Measurements from ENCODE around the gene BPIFA3. TPM values are rescaled to one million over a fixed set of nuclear protein-coding genes. Genes with fewer than 3 reads are reported as not detected.

BPIFA3 gene
- total and polyA plus RNA-seq, 4 experiments from 2014 or later, result not detected

DNA sequence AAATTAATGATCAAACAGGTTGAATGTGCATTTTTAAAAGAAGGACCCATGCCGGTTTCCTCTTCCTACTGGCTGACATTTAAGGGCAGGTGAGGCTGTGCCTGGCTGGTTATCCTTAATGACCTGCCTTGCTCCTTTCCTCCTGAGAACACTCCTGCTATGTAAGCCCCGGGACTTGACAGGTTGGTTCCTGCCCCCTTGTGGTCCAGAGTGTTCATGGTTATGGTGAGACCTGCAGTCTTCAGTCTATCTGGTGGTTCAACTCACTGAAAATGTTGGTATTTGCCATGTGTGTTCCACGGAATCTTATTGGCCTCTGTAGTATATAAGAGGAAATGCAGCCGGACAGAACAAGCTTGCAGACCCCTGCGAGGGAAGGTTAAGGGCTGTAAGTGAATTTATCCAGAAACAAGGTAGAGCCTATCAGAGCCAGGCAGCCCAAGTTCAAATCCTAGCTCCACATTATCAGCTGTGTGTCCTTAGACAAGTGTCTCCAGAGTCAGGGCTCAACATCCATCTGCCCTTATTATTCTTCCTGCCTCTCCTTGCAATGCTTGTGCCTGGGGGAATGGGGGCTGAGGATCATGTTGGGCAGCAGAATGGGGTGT lies 5.2 kb upstream of the BPIFA3 start:
- ChIA-PET POLR2A (ENCODE audit: partially characterized antibody) (no interaction called here), CTCF (ENCODE audit: partially characterized antibody) (interaction anchor here (1.3 to 1.6 kb wide), 2 partner anchors 9 to 311 kb away, joined by 4 to 5 read pairs; no protein-coding TSS in a partner anchor)
- intact Hi-C loops (cut with micrococcal nuclease), result loop anchor here (5.0 kb wide), 1 partner anchor 310 kb away; no protein-coding TSS in a partner anchor
- no peak overlapping the region for H3K4me3 ChIP-seq (ENCODE audit: low read length in 2 of 2)
- H3K4me1 Mint-ChIP-seq, result peaks cover 0 to 4% (median 2%) of the 10 kb centered on the region in 4 donors
- H3K36me3 Mint-ChIP-seq, result no peaks in the 10 kb centered on the region
- no peaks in the 10 kb centered on the region for H3K9me3 ChIP-seq (ENCODE audit: control insufficient read depth in 1 of 2, low read length in 2 of 2)
- no peaks in the 10 kb centered on the region for H3K27me3 ChIP-seq (ENCODE audit: insufficient read depth, low read length)
- H3K27ac ChIP-seq (ENCODE audit: low read depth, low read length), result no peak overlapping the region
- H3K27ac Mint-ChIP-seq, result no peak overlapping the region
- peak in 2 of 5 donors; percentile 8 to 15 for DNase-seq
- H3K27me3 Mint-ChIP-seq, result peaks cover 26 to 57% of the 10 kb centered on the region in 2 donors
- H3K4me3 Mint-ChIP-seq, result no peak overlapping the region
- H3K36me3 ChIP-seq (ENCODE audit: insufficient read depth, low read length), result no peaks in the 10 kb centered on the region
- no peaks in the 10 kb centered on the region for H3K4me1 ChIP-seq (ENCODE audit: insufficient read depth, low read length)
- peaks cover 0 to 7% (median 3%) of the 10 kb centered on the region in 8 donors for H3K9me3 Mint-ChIP-seq

GRCh38 chr20:33224399-33224798 lies 7.2 kb downstream of the BPIFA3 start:
- CTCF ChIA-PET (ENCODE audit: partially characterized antibody), result no interaction called here
- H3K4me1 ChIP-seq (ENCODE audit: insufficient read depth, low read length), result no peaks in the 10 kb centered on the region
- DNase-seq, result no peak

DNA sequence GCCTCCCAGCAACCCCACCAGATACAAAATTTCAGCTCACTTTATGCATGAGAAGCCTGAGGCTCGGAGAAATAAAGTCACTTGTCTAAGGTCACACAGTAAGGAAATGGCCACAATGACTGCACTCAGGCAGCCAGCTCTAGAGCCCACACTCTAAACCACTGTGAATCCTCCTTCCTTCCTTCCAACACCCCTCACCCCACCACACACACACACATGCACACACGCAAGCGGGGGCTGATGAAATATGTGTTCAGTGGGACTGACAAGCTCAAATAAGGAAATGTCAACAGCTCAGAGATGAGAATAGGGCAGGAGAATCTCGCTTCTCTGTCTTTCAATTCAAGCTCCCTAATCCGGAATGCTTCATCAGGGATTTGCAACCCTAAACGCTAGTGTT lies 12.7 kb downstream of the BPIFA3 start:
- H3K4me1 Mint-ChIP-seq, result no peaks in the 10 kb centered on the region
- no peak overlapping the region for H3K4me3 Mint-ChIP-seq
- Histone ChIP-seq H3K9me3 (ENCODE audit: control insufficient read depth in 1 of 2, low read length in 2 of 2) (no peaks in the 10 kb centered on the region), H3K4me1 (ENCODE audit: insufficient read depth, low read length) (no peaks in the 10 kb centered on the region), H3K36me3 (ENCODE audit: insufficient read depth, low read length) (no peaks in the 10 kb centered on the region), H3K27ac (ENCODE audit: low read depth, low read length) (no peak overlapping the region), H3K4me3 (ENCODE audit: low read length in 2 of 2) (no peak overlapping the region), H3K27me3 (ENCODE audit: insufficient read depth, low read length) (no peaks in the 10 kb centered on the region)
- intact Hi-C loops (cut with micrococcal nuclease), result no loop called here
- H3K27me3 Mint-ChIP-seq, result peaks cover 14 to 30% of the 10 kb centered on the region in 2 donors
- no peak overlapping the region for H3K27ac Mint-ChIP-seq
- ChIA-PET POLR2A (ENCODE audit: partially characterized antibody) (no interaction called here), CTCF (ENCODE audit: partially characterized antibody) (no interaction called here)
- no peaks in the 10 kb centered on the region for H3K36me3 Mint-ChIP-seq
- no peak for DNase-seq
- peaks cover 0 to 2% (median 0%) of the 10 kb centered on the region in 8 donors for H3K9me3 Mint-ChIP-seq

More at GRCh38 chr20:33224399-33224798, 7.2 kb downstream of the BPIFA3 start:
- Mint-ChIP-seq H3K4me1 (no peaks in the 10 kb centered on the region), H3K9me3 (peaks cover 0 to 3% (median 0%) of the 10 kb centered on the region in 8 donors), H3K36me3 (no peaks in the 10 kb centered on the region), H3K27me3 (peaks cover 20 to 22% of the 10 kb centered on the region in 2 donors), H3K4me3 (no peak overlapping the region), H3K27ac (no peak overlapping the region)
- no peak overlapping the region for H3K4me3 ChIP-seq (ENCODE audit: low read length in 2 of 2)
- no peaks in the 10 kb centered on the region for H3K36me3 ChIP-seq (ENCODE audit: insufficient read depth, low read length)
- no peaks in the 10 kb centered on the region for H3K9me3 ChIP-seq (ENCODE audit: control insufficient read depth in 1 of 2, low read length in 2 of 2)
- intact Hi-C loops (cut with micrococcal nuclease), result no loop called here
- H3K27ac ChIP-seq (ENCODE audit: low read depth, low read length), result no peak overlapping the region
- no peaks in the 10 kb centered on the region for H3K27me3 ChIP-seq (ENCODE audit: insufficient read depth, low read length)
- POLR2A ChIA-PET (ENCODE audit: partially characterized antibody), result no interaction called here

GRCh38 chr20:33231237-33231636 lies 14.1 kb downstream of the BPIFA3 start:
- no peaks in the 10 kb centered on the region for H3K36me3 Mint-ChIP-seq
- H3K27ac Mint-ChIP-seq, result no peak overlapping the region
- CTCF ChIA-PET (ENCODE audit: partially characterized antibody), result interaction anchor here (0.9 kb wide), 1 partner anchor 287 kb away, joined by 3 read pairs; no protein-coding TSS in a partner anchor
- Histone ChIP-seq H3K36me3 (ENCODE audit: insufficient read depth, low read length) (no peaks in the 10 kb centered on the region), H3K27ac (ENCODE audit: low read depth, low read length) (no peak overlapping the region), H3K4me3 (ENCODE audit: low read length in 2 of 2) (no peak overlapping the region), H3K4me1 (ENCODE audit: insufficient read depth, low read length) (no peaks in the 10 kb centered on the region), H3K9me3 (ENCODE audit: control insufficient read depth in 1 of 2, low read length in 2 of 2) (no peaks in the 10 kb centered on the region), H3K27me3 (ENCODE audit: insufficient read depth, low read length) (no peaks in the 10 kb centered on the region)
- H3K4me1 Mint-ChIP-seq, result no peaks in the 10 kb centered on the region
- no peak for DNase-seq
- H3K9me3 Mint-ChIP-seq, result no peaks in the 10 kb centered on the region
- H3K27me3 Mint-ChIP-seq, result peaks cover 5 to 22% of the 10 kb centered on the region in 2 donors
- intact Hi-C loops (cut with micrococcal nuclease), result no loop called here
- no peak overlapping the region for H3K4me3 Mint-ChIP-seq
- POLR2A ChIA-PET (ENCODE audit: partially characterized antibody), result no interaction called here

DNA sequence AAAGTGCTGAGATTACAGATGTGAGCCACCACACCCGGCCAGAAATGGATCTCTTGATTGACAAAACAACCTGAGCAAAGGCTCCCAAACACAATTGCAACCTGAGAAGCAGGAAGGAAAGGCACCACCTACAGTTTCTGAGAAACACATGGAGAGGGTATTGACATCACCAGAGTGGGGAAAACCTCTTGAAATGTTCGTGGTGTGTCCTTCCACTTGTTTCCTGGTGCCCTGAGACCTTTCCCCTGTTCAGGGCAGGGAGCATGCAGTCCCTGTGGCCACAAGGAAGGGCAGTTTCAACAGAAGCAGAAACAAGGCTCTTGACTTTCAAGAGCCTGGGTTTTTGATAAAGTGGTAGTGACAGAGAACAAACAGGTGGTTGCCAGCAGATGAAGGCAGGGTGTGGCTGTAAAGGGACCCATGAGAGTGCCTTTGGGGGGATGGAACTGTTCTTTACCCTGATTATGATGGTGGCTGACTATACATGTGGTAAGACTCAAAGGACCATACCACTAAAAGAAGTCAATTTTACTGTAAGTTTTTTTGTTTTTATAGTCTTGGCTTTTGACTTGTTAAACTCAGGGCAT lies 15.4 kb downstream of the BPIFA3 start:
- no peaks in the 10 kb centered on the region for H3K9me3 Mint-ChIP-seq
- no peak overlapping the region for H3K4me3 Mint-ChIP-seq
- Histone ChIP-seq H3K27ac (ENCODE audit: low read depth, low read length) (no peak overlapping the region), H3K36me3 (ENCODE audit: insufficient read depth, low read length) (no peaks in the 10 kb centered on the region), H3K4me3 (ENCODE audit: low read length in 2 of 2) (no peak overlapping the region), H3K9me3 (ENCODE audit: control insufficient read depth in 1 of 2, low read length in 2 of 2) (no peaks in the 10 kb centered on the region), H3K27me3 (ENCODE audit: insufficient read depth, low read length) (no peaks in the 10 kb centered on the region), H3K4me1 (ENCODE audit: insufficient read depth, low read length) (no peaks in the 10 kb centered on the region)
- intact Hi-C loops (cut with micrococcal nuclease), result no loop called here
- ChIA-PET CTCF (ENCODE audit: partially characterized antibody) (no interaction called here), POLR2A (ENCODE audit: partially characterized antibody) (no interaction called here)
- H3K27ac Mint-ChIP-seq, result no peak overlapping the region
- no peaks in the 10 kb centered on the region for H3K36me3 Mint-ChIP-seq
- no peaks in the 10 kb centered on the region for H3K4me1 Mint-ChIP-seq
- H3K27me3 Mint-ChIP-seq, result peaks cover 4 to 30% of the 10 kb centered on the region in 2 donors
- no peak for DNase-seq

DNA sequence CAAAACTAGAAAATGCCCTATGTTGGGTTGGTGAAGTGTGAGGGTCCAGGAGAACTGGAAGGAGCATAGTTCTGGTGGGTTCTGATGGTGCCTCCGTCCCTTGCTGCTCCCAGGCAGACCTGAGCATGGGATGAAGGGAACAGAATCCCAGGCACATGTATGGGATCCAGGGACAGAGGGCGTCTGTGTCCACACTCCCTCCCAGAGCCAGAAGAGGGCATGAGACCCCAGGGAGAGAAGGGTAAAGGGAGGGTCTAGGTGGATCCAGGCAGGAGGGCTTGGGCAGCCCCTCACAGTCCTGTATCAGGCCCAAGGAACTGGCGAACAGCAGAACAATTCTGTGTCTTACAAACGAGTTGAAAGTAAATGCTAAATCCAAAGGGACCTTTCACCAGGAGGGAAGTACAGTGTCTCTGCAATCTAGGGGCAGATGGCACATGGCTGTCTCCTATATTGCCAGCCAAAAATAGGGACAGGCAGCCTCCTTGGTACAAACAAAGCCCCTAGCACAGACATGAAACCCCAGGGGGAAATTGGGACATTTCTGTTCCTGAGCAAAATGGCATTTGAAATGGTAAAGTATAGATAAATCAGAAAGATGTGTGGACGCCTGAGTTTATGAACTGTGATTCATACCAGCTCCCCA lies 16.1 kb downstream of the BPIFA3 start:
- intact Hi-C loops (cut with micrococcal nuclease), result no loop called here
- ChIA-PET POLR2A (ENCODE audit: partially characterized antibody) (no interaction called here), CTCF (ENCODE audit: partially characterized antibody) (no interaction called here)
- H3K27me3 Mint-ChIP-seq, result peaks cover 4 to 27% of the 10 kb centered on the region in 2 donors
- Histone ChIP-seq H3K27ac (ENCODE audit: low read depth, low read length) (no peak overlapping the region), H3K36me3 (ENCODE audit: insufficient read depth, low read length) (no peaks in the 10 kb centered on the region), H3K4me3 (ENCODE audit: low read length in 2 of 2) (no peak overlapping the region), H3K9me3 (ENCODE audit: control insufficient read depth in 1 of 2, low read length in 2 of 2) (no peaks in the 10 kb centered on the region), H3K27me3 (ENCODE audit: insufficient read depth, low read length) (no peaks in the 10 kb centered on the region), H3K4me1 (ENCODE audit: insufficient read depth, low read length) (no peaks in the 10 kb centered on the region)
- no peak for DNase-seq
- peak overlapping the region in 1 of 7 donors; percentile 8 for H3K27ac Mint-ChIP-seq
- H3K36me3 Mint-ChIP-seq, result no peaks in the 10 kb centered on the region
- H3K4me3 Mint-ChIP-seq, result no peak overlapping the region
- H3K4me1 Mint-ChIP-seq, result no peaks in the 10 kb centered on the region
- no peaks in the 10 kb centered on the region for H3K9me3 Mint-ChIP-seq

DNA sequence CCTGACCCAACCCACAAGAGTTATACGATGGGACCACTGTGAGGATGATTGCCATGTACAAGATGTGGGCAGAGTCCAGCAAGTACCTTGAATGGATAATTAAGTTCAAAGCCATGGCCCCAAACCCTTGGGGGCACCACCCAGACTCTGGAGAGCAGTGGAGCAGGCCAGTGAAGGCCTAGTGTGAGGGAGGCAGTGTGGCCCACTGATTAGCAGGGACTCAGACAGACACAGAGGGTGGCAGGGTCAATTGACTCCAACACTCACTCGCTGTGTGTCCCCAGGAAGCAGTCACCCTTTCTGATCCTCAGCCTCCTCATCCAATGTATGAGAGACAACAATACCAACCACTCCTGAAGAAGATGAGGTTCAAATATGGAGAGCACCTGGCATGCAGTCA lies 16.9 kb downstream of the BPIFA3 start:
- no peaks in the 10 kb centered on the region for H3K4me1 ChIP-seq (ENCODE audit: insufficient read depth, low read length)
- POLR2A ChIA-PET (ENCODE audit: partially characterized antibody), result no interaction called here
- H3K27me3 ChIP-seq (ENCODE audit: insufficient read depth, low read length), result no peaks in the 10 kb centered on the region
- no peaks in the 10 kb centered on the region for H3K36me3 ChIP-seq (ENCODE audit: insufficient read depth, low read length)
- H3K4me3 ChIP-seq (ENCODE audit: low read length in 2 of 2), result no peak overlapping the region
- DNase-seq, result no peak
- H3K27ac Mint-ChIP-seq, result no peak overlapping the region
- no peaks in the 10 kb centered on the region for H3K9me3 ChIP-seq (ENCODE audit: control insufficient read depth in 1 of 2, low read length in 2 of 2)
- no peak overlapping the region for H3K27ac ChIP-seq (ENCODE audit: low read depth, low read length)
- no peaks in the 10 kb centered on the region for H3K36me3 Mint-ChIP-seq
- H3K9me3 Mint-ChIP-seq, result no peaks in the 10 kb centered on the region
- peaks cover 7 to 32% of the 10 kb centered on the region in 2 donors for H3K27me3 Mint-ChIP-seq
- H3K4me1 Mint-ChIP-seq, result no peaks in the 10 kb centered on the region
- no peak overlapping the region for H3K4me3 Mint-ChIP-seq
- CTCF ChIA-PET (ENCODE audit: partially characterized antibody), result no interaction called here
- intact Hi-C loops (cut with micrococcal nuclease), result no loop called here

All from CD4-positive, alpha-beta memory T cell (primary cell).